Caco-2 (cell line): ENCODE data around the gene SNX30. TPM values are rescaled to one million over a fixed set of nuclear protein-coding genes. Genes with fewer than 3 reads are reported as not detected.

Experiments
- Bru-seq: library from RNA; stranded (reverse); fragments of 400-500 nt; gene quantifications from one replicate; lab custom pipeline; 2021; lab: Mats Ljungman, UMichigan
- BruChase-seq, 2 experiments: library from RNA; stranded (reverse); fragments of 400-500 nt; gene quantifications; one replicate each; lab custom pipeline; 2021; lab: Mats Ljungman, UMichigan
- BruUV-seq: library from RNA; stranded (reverse); fragments of 400-500 nt; replicated peaks from 2 replicates; lab custom pipeline; 2021; lab: Mats Ljungman, UMichigan
- CTCF ChIA-PET: fragments of 300-600 bp; sonication (Branson Sonifier 250); formaldehyde crosslinking; loops from one replicate; lab custom pipeline; 2022; ENCODE audit warnings: antibody characterized with exemption; lab: Charles Lee
- POLR2A ChIA-PET: fragments of 300-600 bp; sonication (Branson Sonifier 250); formaldehyde crosslinking; loops from one replicate; lab custom pipeline; 2022; ENCODE audit warnings: antibody characterized with exemption; lab: Charles Lee
- DNase-seq, 2 experiments: peaks; one replicate each; pipeline versions ENCODE4 v3.0.0 to v3.0.0-alpha.2; 2020 to 2022
- H3K27me3 ChIP-seq: replicated peaks from 2 replicates; pipeline ENCODE4 v1.6.0; 2011; ENCODE audit warnings: low read length; ENCODE audit not compliant: control insufficient read depth, insufficient read depth
- H3K36me3 ChIP-seq: 2 replicates; pipeline ENCODE4 v1.5.1; 2011; ENCODE audit warnings: low read length; ENCODE audit not compliant: control insufficient read depth, insufficient read depth
- H3K4me1 ChIP-seq: fragments of 250-450 bp; sonication (Bioruptor Pico); 2 replicates; pipeline ENCODE4 v1.5.1; 2020; ENCODE audit warnings: mild to moderate bottlenecking
- H3K4me3 ChIP-seq: 2 replicates; pipeline ENCODE4 v1.5.1; 2011; ENCODE audit warnings: low read depth, mild to moderate bottlenecking, control low read depth, low read length
- H3K9me3 ChIP-seq: fragments of 250-450 bp; sonication (Bioruptor Pico); 2 replicates; pipeline ENCODE4 v1.5.1; 2020; ENCODE audit warnings: mild to moderate bottlenecking, moderate library complexity
- H3K27ac Mint-ChIP-seq: one replicate; pipeline ENCODE4 v1.8.0; 2022; ENCODE audit warnings: mixed read lengths; ENCODE audit not compliant: unreplicated experiment
- H3K27me3 Mint-ChIP-seq: one replicate; pipeline ENCODE4 v1.8.0; 2022; ENCODE audit warnings: mixed read lengths; ENCODE audit not compliant: insufficient read depth, unreplicated experiment
- H3K36me3 Mint-ChIP-seq: one replicate; pipeline ENCODE4 v1.8.0; 2022; ENCODE audit warnings: mild to moderate bottlenecking, mixed read lengths; ENCODE audit not compliant: insufficient read depth, unreplicated experiment
- H3K4me1 Mint-ChIP-seq: one replicate; pipeline ENCODE4 v1.8.0; 2022; ENCODE audit warnings: low read depth, mixed read lengths; ENCODE audit not compliant: unreplicated experiment
- H3K4me3 Mint-ChIP-seq: one replicate; pipeline ENCODE4 v1.8.0; 2022; ENCODE audit warnings: mild to moderate bottlenecking, moderate library complexity, mixed read lengths; ENCODE audit not compliant: unreplicated experiment
- H3K9me3 Mint-ChIP-seq: one replicate; pipeline ENCODE4 v1.8.0; 2022; ENCODE audit warnings: mixed read lengths; ENCODE audit not compliant: unreplicated experiment
- CTCF ChIP-seq, 2 experiments: fragments of 200-600 bp in 1 of 2; IDR thresholded peaks; 1 replicate in 1 of 2; 2 replicates in 1 of 2; pipeline versions ENCODE4 v1.5.1 to v1.8.0; 2011 to 2022; ENCODE audit warnings: antibody characterized with exemption in 1 of 2, control low read depth in 1 of 2, inconsistent platforms in 1 of 2, low read depth in 1 of 2, low read length in 1 of 2, mild to moderate bottlenecking in 1 of 2, moderate library complexity in 1 of 2; ENCODE audit not compliant: insufficient read depth in 1 of 2, severe bottlenecking in 1 of 2, unreplicated experiment in 1 of 2
- intact Hi-C: fragments of 100-400 bp; cut with micrococcal nuclease; formaldehyde crosslinking; loops from one replicate; pipeline ENCODE4 v1.10.0; 2022; ENCODE audit not compliant: unreplicated experiment
- long read RNA-seq: library from polyadenylated mRNA; stranded (forward); transcript quantifications from one replicate; pipeline ENCODE4 v2.0.0, GENCODE V29; 2022
- total RNA-seq: library from RNA; stranded (reverse); gene quantifications from 2 replicates; pipeline ENCODE4 v1.2.3, GENCODE V29; 2022

The SNX30 gene
- total RNA-seq (20.6 and 21.8 TPM in 2 replicates), Bru-seq, nascent RNA (percentile 73 among the genes with signal in this experiment), BruChase-seq, experiment 1, labeled RNA remaining after a 2-hour chase (percentile 72 among the genes with signal in this experiment), BruChase-seq, experiment 2, labeled RNA remaining after a 6-hour chase (percentile 77 among the genes with signal in this experiment)
- long read RNA-seq, partial matches to known transcripts: 0 of 9 reads
- long read RNA-seq, other reads (novel, unspliced or antisense): 9 of 9 reads

- Mint-ChIP-seq H3K36me3 (no peaks in the 10 kb centered on the region), H3K27me3 (no peaks in the 10 kb centered on the region), H3K4me1 (peaks cover 24% of the 10 kb centered on the region), H3K27ac (peak within 1 kb of the TSS; percentile 85), H3K9me3 (no peaks in the 10 kb centered on the region), H3K4me3 (peak within 1 kb of the TSS; percentile 96)
- Histone ChIP-seq H3K4me1 (peaks cover 41% of the 10 kb centered on the region), H3K9me3 (no peaks in the 10 kb centered on the region), H3K36me3 (no peaks in the 10 kb centered on the region), H3K27me3 (no peaks in the 10 kb centered on the region), H3K4me3 (peak within 1 kb of the TSS; percentile 99)
- ChIA-PET POLR2A (interaction anchor here (0.6 to 2.2 kb wide), 3 partner anchors 15 to 32 kb away, joined by 3 to 9 read pairs (median 6); partner anchors contain the start of gene INIP), CTCF (interaction anchor here (1.2 to 2.0 kb wide), 3 partner anchors 15 to 43 kb away, joined by 3 to 10 read pairs (median 9); partner anchors contain the start of gene INIP)
- peak; percentile 93 for DNase-seq
- peak in 1 of 2 experiments; percentile 5 for TF ChIP-seq CTCF (IDR thresholded peaks at IDR 0.05; ENCODE audit: insufficient read depth in 1 of 2, low read depth in 1 of 2, low read length in 1 of 2, severe bottlenecking in 1 of 2, unreplicated experiment in 1 of 2)
- intact Hi-C loops: loop anchor here (1.0 kb wide), 2 partner anchors 13 to 43 kb away; no protein-coding TSS in a partner anchor
- BruUV-seq: TSS peak; percentile 82
Measured at GRCh38 chr9:112750016-112750763, at the start of gene SNX30. Gene SNX30, plus strand, starts transcription at chr9:112750760. Its CDS starts 242 bp downstream, at chr9:112751002.

GRCh38 chr9:112703304-112703703, 47.3 kb upstream of the SNX30 start:
- Histone ChIP-seq H3K4me1 (no peaks in the 10 kb centered on the region), H3K36me3 (no peaks in the 10 kb centered on the region), H3K27me3 (no peaks in the 10 kb centered on the region), H3K9me3 (no peaks in the 10 kb centered on the region), H3K4me3 (no peak overlapping the region)
- Mint-ChIP-seq H3K9me3 (no peaks in the 10 kb centered on the region), H3K4me1 (peaks cover 11% of the 10 kb centered on the region), H3K4me3 (no peak overlapping the region), H3K27me3 (no peaks in the 10 kb centered on the region), H3K27ac (no peak overlapping the region), H3K36me3 (peaks cover 4% of the 10 kb centered on the region)
- intact Hi-C loops: loop anchor here (10.0 kb wide), 1 partner anchor 259 kb away; no protein-coding TSS in a partner anchor
- BruUV-seq: no TSS peak
- DNase-seq: no peak
- TF ChIP-seq CTCF (IDR thresholded peaks at IDR 0.05; ENCODE audit: insufficient read depth in 1 of 2, low read depth in 1 of 2, low read length in 1 of 2, severe bottlenecking in 1 of 2, unreplicated experiment in 1 of 2): no peak
- ChIA-PET POLR2A (no interaction called here), CTCF (no interaction called here)

- POLR2A ChIA-PET: no interaction called here
- intact Hi-C loops: loop anchor here (10.0 kb wide), 1 partner anchor 261 kb away; no protein-coding TSS in a partner anchor
Measured at GRCh38 chr9:112705768-112706427, 44.7 kb upstream of the SNX30 start.

More at GRCh38 chr9:112705768-112706427, 44.7 kb upstream of the SNX30 start:
- H3K36me3 ChIP-seq: no peaks in the 10 kb centered on the region
- H3K4me1 Mint-ChIP-seq: peaks cover 12% of the 10 kb centered on the region
- H3K36me3 Mint-ChIP-seq: no peaks in the 10 kb centered on the region
- no peaks in the 10 kb centered on the region for H3K9me3 Mint-ChIP-seq
- no peak overlapping the region for H3K27ac Mint-ChIP-seq
- no peaks in the 10 kb centered on the region for H3K4me1 ChIP-seq
- peak in 1 of 2 experiments; percentile 22 for DNase-seq
- no peak overlapping the region for H3K4me3 ChIP-seq
- BruUV-seq: no TSS peak
- H3K27me3 Mint-ChIP-seq: no peaks in the 10 kb centered on the region
- peak; percentile 48 for TF ChIP-seq CTCF (IDR thresholded peaks at IDR 0.05; ENCODE audit: insufficient read depth in 1 of 2, low read depth in 1 of 2, low read length in 1 of 2, severe bottlenecking in 1 of 2, unreplicated experiment in 1 of 2)
- no peaks in the 10 kb centered on the region for H3K27me3 ChIP-seq
- CTCF ChIA-PET: interaction anchor here (0.5 kb wide), 1 partner anchor 13 kb away, joined by 3 read pairs; no protein-coding TSS in a partner anchor
- no peak overlapping the region for H3K4me3 Mint-ChIP-seq
- H3K9me3 ChIP-seq: no peaks in the 10 kb centered on the region
